T-cell (primary cell): Measurements from ENCODE around the gene MPV17. TPM values are rescaled to one million over a fixed set of nuclear protein-coding genes. Genes with fewer than 3 reads are reported as not detected.

Source experiments
- ATAC-seq, 4 experiments: fragments of 200-7000 bp in 3 of 4; fragments of 150-1000 bp in 1 of 4; cut with Tn5 transposase; replicated peaks in 1 of 4; 1 replicate in 3 of 4; 2 replicates in 1 of 4; pipeline ENCODE4 v1.10.0; 2021; ENCODE audit warnings: moderate library complexity in 3 of 4, mild to moderate bottlenecking in 2 of 4, moderate number of reproducible peaks in 1 of 4
- CTCF ChIA-PET, 2 donors: fragments of 300-600 bp; sonication (Branson Sonifier 250); formaldehyde crosslinking; loops; one replicate each; lab custom pipeline; 2022; ENCODE audit warnings: antibody characterized with exemption in 2 of 2; lab: Charles Lee
- POLR2A ChIA-PET, 2 donors: fragments of 300-600 bp; sonication (Branson Sonifier 250); formaldehyde crosslinking; loops; one replicate each; lab custom pipeline; 2022; ENCODE audit warnings: antibody characterized with exemption in 2 of 2; lab: Charles Lee
- DNase-seq, 35 experiments: peaks; one replicate each; pipeline versions ENCODE4 v3.0.0 to v3.0.0-alpha.2; 2013 to 2023
- H3K27ac ChIP-seq: one replicate; pipeline ENCODE4 v1.5.1; 2013; ENCODE audit warnings: low read length
- H3K27me3 ChIP-seq, 2 experiments: replicated peaks in 1 of 2; 1 replicate in 1 of 2; 2 replicates in 1 of 2; pipeline versions ENCODE4 v1.6.1 to v1.7.0; 2013; ENCODE audit warnings: low read length in 1 of 2, mixed read lengths in 1 of 2; ENCODE audit not compliant: control insufficient read depth in 2 of 2, insufficient read depth in 2 of 2; ENCODE audit errors: extremely low read depth in 1 of 2
- H3K36me3 ChIP-seq, 2 donors: 1 replicate in 1 of 2; 2 replicates in 1 of 2; pipeline versions ENCODE4 v1.6.1 to v1.7.0; 2013; ENCODE audit warnings: low read length in 1 of 2; ENCODE audit not compliant: control insufficient read depth in 2 of 2, insufficient read depth in 1 of 2; ENCODE audit errors: extremely low read depth in 1 of 2
- H3K4me1 ChIP-seq, 2 experiments: 1 replicate in 1 of 2; 2 replicates in 1 of 2; pipeline versions ENCODE4 v1.6.1 to v1.7.0; 2013; ENCODE audit warnings: low read length in 2 of 2, mixed read lengths in 1 of 2; ENCODE audit not compliant: insufficient read depth in 2 of 2, control insufficient read depth in 1 of 2; ENCODE audit errors: extremely low read depth in 1 of 2
- H3K4me3 ChIP-seq, 2 donors: 1 replicate in 1 of 2; 2 replicates in 1 of 2; pipeline versions ENCODE4 v1.5.1 to v1.7.0; 2013; ENCODE audit warnings: mild to moderate bottlenecking in 2 of 2, low read length in 1 of 2, moderate library complexity in 1 of 2; ENCODE audit not compliant: control insufficient read depth in 1 of 2; ENCODE audit errors: extremely low read depth in 1 of 2
- H3K9me3 ChIP-seq: 2 replicates; pipeline ENCODE4 v1.7.0; 2013
- H3K27ac Mint-ChIP-seq, 2 donors: one replicate each; pipeline ENCODE4 v1.8.0; 2020 to 2021; ENCODE audit warnings: mild to moderate bottlenecking in 2 of 2, mixed read lengths in 2 of 2
- H3K27me3 Mint-ChIP-seq, 2 donors: one replicate each; pipeline ENCODE4 v1.8.0; 2021 to 2022; ENCODE audit warnings: mixed read lengths in 2 of 2
- H3K36me3 Mint-ChIP-seq: one replicate; pipeline ENCODE4 v1.8.0; 2021; ENCODE audit warnings: mixed read lengths
- H3K4me1 Mint-ChIP-seq, 3 donors: one replicate each; pipeline ENCODE4 v1.8.0; 2020 to 2022; ENCODE audit warnings: mixed read lengths in 3 of 3, mild to moderate bottlenecking in 1 of 3
- H3K4me3 Mint-ChIP-seq, 3 donors: one replicate each; pipeline ENCODE4 v1.8.0; 2020 to 2022; ENCODE audit warnings: mild to moderate bottlenecking in 3 of 3, mixed read lengths in 3 of 3, moderate library complexity in 3 of 3
- H3K9me3 Mint-ChIP-seq, 3 donors: one replicate each; pipeline ENCODE4 v1.8.0; 2020 to 2022; ENCODE audit warnings: mixed read lengths in 3 of 3
- WGBS: methylation state at CpG from one replicate; pipeline ENCODE4 v1.1.5; 2013; ENCODE audit warnings: missing lambda C conversion rate; ENCODE audit not compliant: insufficient coverage; 5-methylcytosine and 5-hydroxymethylcytosine counted together
- total RNA-seq, 35 experiments: library from RNA in 6 of 35; stranded (reverse) in 6 of 35; fragments of 120-200 nt in 1 of 35; gene quantifications; one replicate each; pipeline versions ENCODE4 v1.2.1 to v1.2.4 and lab custom pipeline; 2013 to 2026

The MPV17 gene
- total RNA-seq, 5 donors from 2014 or later (not counting 1 experiment from before 2014, with no cell fraction given) = 64.5 to 99.1 (median 93.6) TPM

DNA sequence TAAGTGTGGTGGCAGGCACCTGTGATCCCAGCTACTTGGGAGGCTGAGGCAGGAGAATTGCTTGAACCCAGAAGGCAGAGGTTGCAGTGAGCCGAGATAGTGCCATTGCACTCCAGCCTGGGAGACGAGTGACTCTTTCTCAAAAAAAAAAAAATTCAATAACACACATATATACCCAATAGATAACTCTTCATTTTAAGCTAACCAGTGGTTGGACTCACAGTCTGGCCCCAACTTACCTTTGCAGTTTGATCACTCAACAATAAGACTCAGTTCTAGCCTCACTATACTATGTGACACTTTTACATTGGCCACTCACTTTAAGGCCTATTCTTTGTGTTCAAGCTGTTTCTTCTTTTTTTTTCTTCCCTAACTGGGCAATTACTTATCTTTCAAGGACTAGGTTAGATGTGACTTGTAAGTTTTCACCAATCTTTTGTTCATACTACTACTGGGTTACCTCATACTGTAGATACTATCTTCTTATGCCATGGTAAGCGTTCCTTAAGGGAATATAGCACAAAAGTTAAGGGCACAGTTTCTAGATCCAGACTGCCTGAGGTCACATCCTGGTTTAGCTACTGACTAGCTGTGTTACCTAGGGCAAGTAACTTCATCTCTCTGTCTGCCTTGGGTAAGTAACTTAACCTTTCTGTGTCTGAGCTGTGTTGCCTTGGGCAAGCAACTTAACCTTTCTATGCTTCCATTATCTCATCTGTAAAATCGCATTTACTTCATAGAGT is 40.0 kb upstream of the MPV17 start:
- WGBS = 100% methylated on average over 2 of the region's 4 CpGs
- H3K4me3 Mint-ChIP-seq = no peak overlapping the region

DNA sequence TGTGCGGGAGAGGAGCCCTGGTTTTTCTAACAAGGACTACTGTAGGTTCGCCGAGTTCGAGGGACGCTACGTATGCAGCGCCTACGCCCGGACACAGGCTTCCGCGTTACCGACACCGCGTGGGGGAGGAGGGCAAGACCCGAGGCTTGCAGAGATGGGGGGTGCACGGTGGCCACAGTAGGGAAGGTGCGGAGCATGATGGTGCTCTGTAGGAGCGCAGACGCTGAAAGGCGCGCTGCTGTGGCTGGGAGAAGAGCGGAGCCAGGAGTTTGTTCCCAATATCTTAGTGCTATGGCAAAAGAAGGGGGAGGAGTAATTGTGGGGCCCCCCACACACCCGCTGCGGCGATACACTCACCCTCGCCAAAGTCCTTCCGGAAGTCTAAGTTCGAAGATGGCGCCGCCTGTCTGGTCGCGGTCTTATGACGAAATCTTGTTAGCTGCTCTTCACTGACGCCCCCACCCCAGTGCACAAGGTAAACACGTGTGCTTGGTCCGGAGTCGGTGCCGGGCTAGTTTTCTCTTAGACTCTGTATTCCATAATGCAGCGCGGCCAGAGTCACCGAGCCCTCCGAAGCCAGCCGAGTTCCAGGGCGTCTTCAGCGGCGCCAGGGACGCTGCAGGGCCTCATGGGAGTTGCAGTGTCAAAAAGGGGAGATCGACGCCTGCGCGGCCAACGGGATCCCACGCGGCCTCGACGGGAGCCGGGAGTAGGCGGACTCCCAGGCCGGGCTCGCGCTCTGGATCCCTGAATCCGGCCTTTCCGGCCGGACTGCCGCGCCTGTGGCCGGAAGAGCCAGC is 33.7 kb upstream of the MPV17 start, which contains the start of gene GTF3C2:
GTF3C2 (minus strand) TSS at position 383 of the 800 bp plus-strand sequence. CDS start 13,210 bp downstream, outside the sequence.
- no peaks in the 10 kb centered on the region for H3K36me3 ChIP-seq
- under 1% methylated on average over 60 of the region's 67 CpGs for WGBS
- Mint-ChIP-seq H3K36me3 (no peaks in the 10 kb centered on the region), H3K4me3 (peak within 1 kb of the TSS; percentile 93 to 100 (median 98)), H3K27ac (peak within 1 kb of the TSS; percentile 97 to 99), H3K4me1 (peaks cover 57 to 62% (median 60%) of the 10 kb centered on the region in 3 donors), H3K27me3 (no peaks in the 10 kb centered on the region), H3K9me3 (no peaks in the 10 kb centered on the region)
- no peaks in the 10 kb centered on the region for H3K9me3 ChIP-seq
- POLR2A ChIA-PET = no interaction called here
- CTCF ChIA-PET = interaction anchor here (0.5 to 1.3 kb wide), 5 partner anchors 13 to 293 kb away, joined by 3 to 6 read pairs (median 3); partner anchors contain the start of genes EIF2B4 (in 1 of the 2), MPV17 (in 1 of the 2) and PPM1G (in 1 of the 2)
- peak within 1 kb of the TSS; percentile 91 for H3K27ac ChIP-seq
- DNase-seq (peak; percentile 81 to 97 (median 89)), ATAC-seq (peak; percentile 78 to 83 (median 82))
- H3K27me3 ChIP-seq = no peaks in the 10 kb centered on the region
- peak within 1 kb of the TSS; percentile 94 to 98 for H3K4me3 ChIP-seq
- peaks cover 9 to 52% of the 10 kb centered on the region in 2 experiments for H3K4me1 ChIP-seq

More for the DNA sequence above, 40.0 kb upstream of the MPV17 start:
- no peak for DNase-seq
- H3K4me1 Mint-ChIP-seq = peaks cover 8 to 14% (median 11%) of the 10 kb centered on the region in 3 donors
- H3K9me3 Mint-ChIP-seq = no peaks in the 10 kb centered on the region
- H3K27ac Mint-ChIP-seq = no peak overlapping the region
- CTCF ChIA-PET = interaction anchor here in 1 of 2 donors (0.5 to 0.6 kb wide), 2 partner anchors 12 to 651 kb away, joined by 3 to 4 read pairs; no protein-coding TSS in a partner anchor
- POLR2A ChIA-PET = interaction anchor here in 1 of 2 donors (0.7 kb wide), 1 partner anchor 1802 kb away, joined by 3 read pairs; no protein-coding TSS in a partner anchor
- H3K36me3 Mint-ChIP-seq = peaks cover 25% of the 10 kb centered on the region
- Histone ChIP-seq H3K27ac (no peak overlapping the region), H3K4me1 (peaks cover 1 to 4% of the 10 kb centered on the region in 2 experiments), H3K4me3 (no peak overlapping the region), H3K9me3 (no peaks in the 10 kb centered on the region), H3K36me3 (peaks cover 2 to 40% of the 10 kb centered on the region in 2 donors), H3K27me3 (no peaks in the 10 kb centered on the region)
- no peak for ATAC-seq
- H3K27me3 Mint-ChIP-seq = no peaks in the 10 kb centered on the region

GRCh38 chr2:27356056-27356381 is 33.1 kb upstream of the MPV17 start:
- CTCF ChIA-PET = interaction anchor here in 1 of 2 donors (1.0 to 1.3 kb wide), 3 partner anchors 33 to 54 kb away, joined by 3 to 6 read pairs (median 3); partner anchors contain the start of genes MPV17 and PPM1G
- ATAC-seq (peak; percentile 20 to 24 (median 23)), DNase-seq (peak in 2 of 35 experiments; percentile 22 to 25)
- Mint-ChIP-seq H3K4me3 (peak overlapping the region; percentile 93 to 100 (median 98)), H3K9me3 (no peaks in the 10 kb centered on the region), H3K4me1 (peaks cover 61 to 66% (median 65%) of the 10 kb centered on the region in 3 donors), H3K27ac (peak overlapping the region; percentile 97 to 99), H3K36me3 (no peaks in the 10 kb centered on the region), H3K27me3 (no peaks in the 10 kb centered on the region)
- peaks cover 9 to 52% of the 10 kb centered on the region in 2 experiments for H3K4me1 ChIP-seq
- no peaks in the 10 kb centered on the region for H3K9me3 ChIP-seq
- no peaks in the 10 kb centered on the region for H3K36me3 ChIP-seq
- peak overlapping the region; percentile 94 to 98 for H3K4me3 ChIP-seq
- 0% methylated on average over 4 of the region's 12 CpGs for WGBS
- H3K27me3 ChIP-seq = no peaks in the 10 kb centered on the region
- POLR2A ChIA-PET = interaction anchor here in 1 of 2 donors (0.6 kb wide), 1 partner anchor 23 kb away, joined by 3 read pairs; no protein-coding TSS in a partner anchor
- H3K27ac ChIP-seq = peak overlapping the region; percentile 91

DNA sequence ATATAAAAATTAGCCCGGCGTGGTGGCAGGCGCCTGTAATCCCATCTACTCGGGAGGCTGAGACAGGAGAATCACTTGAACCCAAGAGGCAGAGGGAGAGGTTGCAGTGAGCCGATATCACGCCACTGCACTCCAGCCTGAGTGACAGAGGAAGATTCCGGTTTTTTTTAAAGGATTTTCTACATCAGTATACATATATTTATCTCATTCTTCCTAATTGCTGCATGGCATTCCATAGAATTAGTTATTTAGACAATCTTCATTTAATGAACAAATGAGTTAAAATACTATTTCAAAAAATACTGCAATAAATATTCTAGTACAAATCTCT is 31.7 kb upstream of the MPV17 start:
- H3K27ac ChIP-seq = no peak overlapping the region
- ATAC-seq = no peak
- peaks cover 66 to 75% (median 69%) of the 10 kb centered on the region in 3 donors for H3K4me1 Mint-ChIP-seq
- no peaks in the 10 kb centered on the region for H3K27me3 ChIP-seq
- WGBS = no CpG with 5 or more reads among the region's 7 CpGs
- POLR2A ChIA-PET = interaction anchor here (0.6 kb wide), 3 partner anchors 10 to 294 kb away, joined by 3 to 5 read pairs (median 4); no protein-coding TSS in a partner anchor
- peaks cover 9 to 52% of the 10 kb centered on the region in 2 experiments for H3K4me1 ChIP-seq
- CTCF ChIA-PET = interaction anchor here in 1 of 2 donors (0.6 to 0.7 kb wide), 2 partner anchors 10 to 329 kb away, joined by 3 to 5 read pairs; no protein-coding TSS in a partner anchor
- H3K4me3 ChIP-seq = no peak overlapping the region
- peak overlapping the region; percentile 25 to 56 (median 50) for H3K4me3 Mint-ChIP-seq
- no peaks in the 10 kb centered on the region for H3K27me3 Mint-ChIP-seq
- H3K9me3 Mint-ChIP-seq = no peaks in the 10 kb centered on the region
- H3K36me3 Mint-ChIP-seq = peaks cover 6% of the 10 kb centered on the region
- H3K9me3 ChIP-seq = no peaks in the 10 kb centered on the region
- DNase-seq = no peak
- no peaks in the 10 kb centered on the region for H3K36me3 ChIP-seq
- no peak overlapping the region for H3K27ac Mint-ChIP-seq

DNA sequence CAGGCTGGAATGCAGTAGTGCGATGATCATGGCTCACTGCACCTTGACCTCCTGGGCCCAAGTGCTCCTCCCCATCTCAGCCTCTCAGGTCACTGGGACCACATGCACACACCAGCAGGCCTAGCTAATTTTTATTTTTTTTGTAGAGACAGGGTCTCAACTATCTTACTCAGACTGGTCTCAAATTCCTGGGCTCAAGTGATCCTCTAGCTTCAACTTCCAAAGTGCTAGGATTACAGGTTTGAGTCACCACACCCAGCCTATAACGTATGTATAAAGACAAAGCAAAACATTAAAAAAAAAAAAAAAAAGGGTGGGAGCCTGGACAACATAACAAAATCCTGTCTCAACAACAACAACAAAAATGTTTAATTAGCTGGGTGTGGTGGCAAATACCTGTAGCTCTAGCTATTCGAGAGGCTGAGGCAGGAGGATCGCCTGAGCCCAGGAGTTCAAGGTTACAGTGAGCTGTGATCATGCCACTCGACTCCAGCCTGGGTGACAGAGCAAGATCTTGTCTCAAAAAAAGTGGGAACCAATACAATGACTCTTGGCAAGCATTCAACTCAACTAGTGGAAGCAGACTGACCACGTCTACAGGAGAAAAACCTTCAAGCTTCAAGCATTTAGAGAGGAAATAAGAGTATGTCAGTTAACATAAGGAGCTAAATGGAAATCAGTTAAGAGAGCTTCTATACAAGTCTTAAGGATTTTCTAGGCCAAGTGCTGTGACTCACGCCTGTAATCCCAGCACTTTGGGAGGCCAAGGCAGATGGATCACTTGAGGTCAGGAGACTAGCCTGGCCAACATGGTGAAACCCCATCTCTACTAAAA is 31.1 kb upstream of the MPV17 start:
- peaks cover 6% of the 10 kb centered on the region for H3K36me3 Mint-ChIP-seq
- POLR2A ChIA-PET = interaction anchor here (0.6 to 0.7 kb wide), 5 partner anchors 11 to 295 kb away, joined by 3 to 5 read pairs (median 4); no protein-coding TSS in a partner anchor

More for the DNA sequence above, 31.1 kb upstream of the MPV17 start:
- Histone ChIP-seq H3K4me3 (no peak overlapping the region), H3K36me3 (no peaks in the 10 kb centered on the region), H3K27me3 (no peaks in the 10 kb centered on the region), H3K27ac (no peak overlapping the region), H3K9me3 (no peaks in the 10 kb centered on the region), H3K4me1 (peaks cover 9 to 52% of the 10 kb centered on the region in 2 experiments)
- H3K4me3 Mint-ChIP-seq = peak overlapping the region; percentile 25 to 56 (median 50)
- no peaks in the 10 kb centered on the region for H3K27me3 Mint-ChIP-seq
- H3K9me3 Mint-ChIP-seq = no peaks in the 10 kb centered on the region
- no peak for ATAC-seq
- CTCF ChIA-PET = interaction anchor here in 1 of 2 donors (0.6 to 0.7 kb wide), 3 partner anchors 10 to 330 kb away, joined by 3 to 5 read pairs (median 4); no protein-coding TSS in a partner anchor
- 91% methylated on average over 4 of the region's 7 CpGs for WGBS
- peaks cover 71 to 77% (median 71%) of the 10 kb centered on the region in 3 donors for H3K4me1 Mint-ChIP-seq
- H3K27ac Mint-ChIP-seq = no peak overlapping the region
- no peak for DNase-seq
